Measurements from ENCODE around the gene INSR.

Gene INSR

DNA sequence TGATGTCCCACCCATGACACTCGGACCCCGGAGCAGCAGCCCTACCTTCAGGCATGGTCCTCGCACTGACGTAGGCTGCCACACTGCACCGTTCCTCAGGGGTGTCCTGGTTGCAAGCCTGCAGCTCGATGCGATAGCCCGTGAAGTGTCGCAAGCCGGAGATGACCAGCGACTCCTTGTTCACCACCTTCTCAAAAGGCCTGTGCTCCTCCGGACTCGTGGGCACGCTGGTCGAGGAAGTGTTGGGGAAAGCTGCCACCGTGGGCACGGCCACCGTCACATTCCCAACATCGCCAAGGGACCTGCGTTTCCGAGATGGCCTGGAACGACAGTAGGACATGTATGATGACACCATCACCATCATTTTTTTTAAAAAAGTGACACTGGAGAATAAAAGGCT lies 151.4 kb downstream of the INSR start:
- no peak overlapping the region for H3K4me3 ChIP-seq (ENCODE audit: low read length)

DNA sequence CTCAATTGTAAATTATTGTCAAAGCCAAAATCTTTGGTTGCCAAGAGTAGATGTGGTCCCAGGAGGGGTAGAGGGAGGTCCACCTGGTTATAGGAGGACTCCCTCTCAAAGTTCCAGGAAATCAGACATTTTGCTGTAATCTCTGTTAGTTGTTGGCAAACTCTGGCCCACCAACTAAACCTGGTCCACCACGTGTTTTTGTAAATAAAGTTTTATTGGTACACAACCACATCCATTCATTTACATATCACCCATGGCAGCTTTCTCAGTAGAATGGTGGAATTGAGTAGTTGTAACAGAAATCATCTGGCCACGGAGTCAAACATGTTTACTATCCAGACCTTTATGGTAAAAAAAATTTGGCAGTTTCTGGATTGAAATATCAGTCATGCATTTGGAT lies 154.1 kb downstream of the INSR start:
- DNase-seq (ENCODE audit: low read depth), result no peak
- TF ChIP-seq CTCF (conservative IDR thresholded peaks at IDR 0.05; ENCODE audit: low read depth, low read length), result no peak
- no peak overlapping the region for H3K4me3 ChIP-seq (ENCODE audit: low read length)

More for the DNA sequence above, 151.4 kb downstream of the INSR start:
- TF ChIP-seq CTCF (conservative IDR thresholded peaks at IDR 0.05; ENCODE audit: low read depth, low read length), result no peak
- no peak for DNase-seq (ENCODE audit: low read depth)

GRCh38 chr19:7139095-7139494 lies 155.1 kb downstream of the INSR start:
- DNase-seq (ENCODE audit: low read depth), result no peak
- H3K4me3 ChIP-seq (ENCODE audit: low read length), result no peak overlapping the region
- no peak for TF ChIP-seq CTCF (conservative IDR thresholded peaks at IDR 0.05; ENCODE audit: low read depth, low read length)

GRCh38 chr19:7138402-7138801 lies 155.8 kb downstream of the INSR start:
- H3K4me3 ChIP-seq (ENCODE audit: low read length), result no peak overlapping the region
- DNase-seq (ENCODE audit: low read depth), result no peak
- TF ChIP-seq CTCF (conservative IDR thresholded peaks at IDR 0.05; ENCODE audit: low read depth, low read length), result no peak

- TF ChIP-seq CTCF (conservative IDR thresholded peaks at IDR 0.05; ENCODE audit: low read depth, low read length), result no peak
- H3K4me3 ChIP-seq (ENCODE audit: low read length), result no peak overlapping the region
- DNase-seq (ENCODE audit: low read depth), result no peak
Observed at GRCh38 chr19:7137120-7137519, 157.1 kb downstream of the INSR start.

GRCh38 chr19:7132054-7132453 lies 162.2 kb downstream of the INSR start:
- TF ChIP-seq CTCF (conservative IDR thresholded peaks at IDR 0.05; ENCODE audit: low read depth, low read length), result no peak
- no peak for DNase-seq (ENCODE audit: low read depth)
- H3K4me3 ChIP-seq (ENCODE audit: low read length), result no peak overlapping the region

GRCh38 chr19:7130043-7130442 lies 164.2 kb downstream of the INSR start:
- no peak for TF ChIP-seq CTCF (conservative IDR thresholded peaks at IDR 0.05; ENCODE audit: low read depth, low read length)
- DNase-seq (ENCODE audit: low read depth), result no peak
- no peak overlapping the region for H3K4me3 ChIP-seq (ENCODE audit: low read length)

Data from retinal pigment epithelial cell (primary cell).